GM13977 (cell line): ENCODE results near the gene KIT.

Source experiments
- DNase-seq: peaks from one replicate; pipeline ENCODE4 v3.0.0; 2012; ENCODE audit warnings: low spot score
- in situ Hi-C: fragments of 300-500 bp; cut with MboI; formaldehyde crosslinking; loops from one replicate; pipeline ENCODE4 v1.12.0; 2022; ENCODE audit warnings: low sequenced_read_pairs, low pct_unique_long_range_greater_than_20kb, mixed read lengths, inconsistent platforms; ENCODE audit not compliant: unreplicated experiment
- TF ChIP-seq, protein P1 (sequence below): IDR thresholded peaks from 2 replicates; pipeline ENCODE4 v1.5.1; 2012; ENCODE audit warnings: mild to moderate bottlenecking, control low read depth; ENCODE audit not compliant: insufficient read depth; ENCODE audit errors: extremely low read depth, missing control alignments

The KIT gene

DNA sequence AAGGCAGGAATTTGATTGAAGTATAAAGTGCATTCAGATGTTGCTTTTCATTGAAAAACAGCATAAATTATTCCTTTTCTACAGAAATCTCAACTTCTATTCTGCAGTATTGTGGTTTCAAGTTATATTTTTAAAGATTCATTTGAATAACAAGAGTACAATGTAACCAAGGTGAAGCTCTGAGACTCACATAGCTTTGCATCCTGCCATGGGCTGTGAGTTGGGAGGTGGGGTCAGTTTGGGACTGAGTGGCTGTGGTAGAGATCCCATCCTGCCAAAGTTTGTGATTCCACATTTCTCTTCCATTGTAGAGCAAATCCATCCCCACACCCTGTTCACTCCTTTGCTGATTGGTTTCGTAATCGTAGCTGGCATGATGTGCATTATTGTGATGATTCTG, 69.2 kb downstream of the KIT start:
- TF ChIP-seq, protein P1, sequence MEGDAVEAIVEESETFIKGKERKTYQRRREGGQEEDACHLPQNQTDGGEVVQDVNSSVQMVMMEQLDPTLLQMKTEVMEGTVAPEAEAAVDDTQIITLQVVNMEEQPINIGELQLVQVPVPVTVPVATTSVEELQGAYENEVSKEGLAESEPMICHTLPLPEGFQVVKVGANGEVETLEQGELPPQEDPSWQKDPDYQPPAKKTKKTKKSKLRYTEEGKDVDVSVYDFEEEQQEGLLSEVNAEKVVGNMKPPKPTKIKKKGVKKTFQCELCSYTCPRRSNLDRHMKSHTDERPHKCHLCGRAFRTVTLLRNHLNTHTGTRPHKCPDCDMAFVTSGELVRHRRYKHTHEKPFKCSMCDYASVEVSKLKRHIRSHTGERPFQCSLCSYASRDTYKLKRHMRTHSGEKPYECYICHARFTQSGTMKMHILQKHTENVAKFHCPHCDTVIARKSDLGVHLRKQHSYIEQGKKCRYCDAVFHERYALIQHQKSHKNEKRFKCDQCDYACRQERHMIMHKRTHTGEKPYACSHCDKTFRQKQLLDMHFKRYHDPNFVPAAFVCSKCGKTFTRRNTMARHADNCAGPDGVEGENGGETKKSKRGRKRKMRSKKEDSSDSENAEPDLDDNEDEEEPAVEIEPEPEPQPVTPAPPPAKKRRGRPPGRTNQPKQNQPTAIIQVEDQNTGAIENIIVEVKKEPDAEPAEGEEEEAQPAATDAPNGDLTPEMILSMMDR = no peak
- in situ Hi-C loops = no loop called here
- no peak for DNase-seq

DNA sequence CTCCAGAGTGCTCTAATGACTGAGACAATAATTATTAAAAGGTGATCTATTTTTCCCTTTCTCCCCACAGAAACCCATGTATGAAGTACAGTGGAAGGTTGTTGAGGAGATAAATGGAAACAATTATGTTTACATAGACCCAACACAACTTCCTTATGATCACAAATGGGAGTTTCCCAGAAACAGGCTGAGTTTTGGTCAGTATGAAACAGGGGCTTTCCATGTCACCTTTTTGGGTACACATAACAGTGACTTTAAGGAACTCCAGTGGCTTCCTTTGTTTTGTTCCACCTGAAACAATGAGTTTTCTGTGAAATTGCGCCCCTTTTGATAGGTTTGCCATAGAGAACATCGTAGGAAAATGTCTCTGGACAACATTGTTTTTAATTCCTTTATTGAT, 69.6 kb downstream of the KIT start:
- in situ Hi-C loops = no loop called here
- no peak for DNase-seq
- TF ChIP-seq, protein P1 = no peak

GRCh38 chr4:54728368-54728767, 70.6 kb downstream of the KIT start:
- DNase-seq = no peak
- TF ChIP-seq, protein P1 = no peak
- in situ Hi-C loops = no loop called here

DNA sequence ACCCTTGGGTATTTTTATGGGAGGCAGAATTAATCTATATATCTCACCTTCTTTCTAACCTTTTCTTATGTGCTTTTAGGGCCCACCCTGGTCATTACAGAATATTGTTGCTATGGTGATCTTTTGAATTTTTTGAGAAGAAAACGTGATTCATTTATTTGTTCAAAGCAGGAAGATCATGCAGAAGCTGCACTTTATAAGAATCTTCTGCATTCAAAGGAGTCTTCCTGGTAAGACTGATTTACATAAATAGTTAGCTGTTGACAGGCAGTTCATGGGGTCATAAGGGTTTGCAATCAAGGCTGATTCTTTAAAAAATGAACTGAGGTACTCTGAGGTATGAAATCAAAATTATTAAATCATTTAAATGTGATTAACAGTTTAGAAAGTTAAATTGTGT, 71.5 kb downstream of the KIT start:
- DNase-seq = no peak
- TF ChIP-seq, protein P1 = no peak
- in situ Hi-C loops = no loop called here

- TF ChIP-seq, protein P1 = no peak
These were observed 72.8 kb downstream of the KIT start for GRCh38 chr4:54730581-54730980.

GRCh38 chr4:54731552-54731951, 73.8 kb downstream of the KIT start:
- no peak for DNase-seq
- in situ Hi-C loops = no loop called here

More at GRCh38 chr4:54730581-54730980, 72.8 kb downstream of the KIT start:
- in situ Hi-C loops = no loop called here
- no peak for DNase-seq

More at GRCh38 chr4:54731552-54731951, 73.8 kb downstream of the KIT start:
- TF ChIP-seq, protein P1 = no peak
